ENCODE results near the gene PANK1.

DNA sequence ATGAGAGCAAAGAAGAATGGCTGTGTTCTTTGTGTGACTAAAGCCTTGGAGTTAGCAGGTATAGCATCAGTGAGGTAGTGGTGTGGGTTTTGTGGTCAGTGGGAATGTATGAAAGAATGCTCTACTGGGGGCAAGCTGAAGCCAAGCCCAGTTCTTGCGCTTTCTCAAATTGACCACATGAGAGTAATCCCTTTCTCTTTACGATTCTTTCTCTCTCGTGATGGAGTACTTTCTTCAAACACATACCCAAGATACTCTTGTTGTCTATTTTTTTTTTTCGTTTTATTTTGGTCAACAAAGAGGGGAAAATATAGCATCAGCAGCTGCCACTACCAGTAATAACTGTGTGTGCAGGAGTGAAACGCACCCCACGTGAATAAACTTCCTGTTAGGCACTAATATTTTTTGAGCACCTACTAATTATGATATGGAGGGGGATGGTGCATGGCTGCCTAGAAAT is 8.4 kb upstream of the PANK1 start:
- TF ChIP-seq CTCF (IDR thresholded peaks at IDR 0.05; ENCODE audit: low read depth, low read length) (no peak), EZH2phosphoT487 (IDR thresholded peaks at IDR 0.05; ENCODE audit: low read depth) (no peak)
